Stimulated activated CD4-positive, alpha-beta T cell treated with anti-CD3 and anti-CD28 coated beads, Interleukin-15, amount 100 ng/mL, for 24 hours (primary cell): ENCODE measurements around the gene PIKFYVE.
"Not testable (repeated sequence)": the region's sequence is repeated elsewhere in the genome, so short reads cannot be mapped to it uniquely, and the experiment has no call there.

Source experiments
- DNase-seq: peaks from one replicate; pipeline ENCODE4 v3.0.0-alpha.2; 2020

PIKFYVE gene

DNA sequence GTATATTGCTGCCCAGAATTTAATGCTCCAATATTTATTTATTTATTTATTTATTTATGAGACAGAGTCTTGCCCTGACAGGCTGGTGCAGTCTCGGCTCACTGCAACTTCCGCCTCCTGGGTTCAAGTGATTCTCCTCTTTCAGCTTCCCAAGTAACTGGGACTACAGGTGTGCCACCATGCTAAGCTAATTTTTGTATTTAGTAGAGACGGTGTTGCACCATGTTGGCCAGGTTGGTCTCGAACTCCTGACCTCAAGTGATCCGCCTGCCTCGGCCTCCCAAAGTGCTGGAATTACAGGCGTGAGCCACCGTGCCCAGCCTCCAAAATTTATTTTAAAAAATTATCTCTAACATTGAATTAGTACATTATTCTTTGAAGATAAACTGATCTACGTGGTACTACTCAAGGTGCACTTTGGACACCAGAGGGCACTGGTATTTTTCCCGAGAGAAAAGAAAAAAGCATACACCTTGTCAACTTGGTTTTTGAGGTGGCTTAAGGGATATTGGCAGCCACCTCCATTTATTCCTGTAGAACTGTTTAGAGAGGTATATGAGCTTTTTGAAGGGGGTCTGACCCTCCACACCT, 9.8 kb upstream of the PIKFYVE start:
- no peak for DNase-seq

DNA sequence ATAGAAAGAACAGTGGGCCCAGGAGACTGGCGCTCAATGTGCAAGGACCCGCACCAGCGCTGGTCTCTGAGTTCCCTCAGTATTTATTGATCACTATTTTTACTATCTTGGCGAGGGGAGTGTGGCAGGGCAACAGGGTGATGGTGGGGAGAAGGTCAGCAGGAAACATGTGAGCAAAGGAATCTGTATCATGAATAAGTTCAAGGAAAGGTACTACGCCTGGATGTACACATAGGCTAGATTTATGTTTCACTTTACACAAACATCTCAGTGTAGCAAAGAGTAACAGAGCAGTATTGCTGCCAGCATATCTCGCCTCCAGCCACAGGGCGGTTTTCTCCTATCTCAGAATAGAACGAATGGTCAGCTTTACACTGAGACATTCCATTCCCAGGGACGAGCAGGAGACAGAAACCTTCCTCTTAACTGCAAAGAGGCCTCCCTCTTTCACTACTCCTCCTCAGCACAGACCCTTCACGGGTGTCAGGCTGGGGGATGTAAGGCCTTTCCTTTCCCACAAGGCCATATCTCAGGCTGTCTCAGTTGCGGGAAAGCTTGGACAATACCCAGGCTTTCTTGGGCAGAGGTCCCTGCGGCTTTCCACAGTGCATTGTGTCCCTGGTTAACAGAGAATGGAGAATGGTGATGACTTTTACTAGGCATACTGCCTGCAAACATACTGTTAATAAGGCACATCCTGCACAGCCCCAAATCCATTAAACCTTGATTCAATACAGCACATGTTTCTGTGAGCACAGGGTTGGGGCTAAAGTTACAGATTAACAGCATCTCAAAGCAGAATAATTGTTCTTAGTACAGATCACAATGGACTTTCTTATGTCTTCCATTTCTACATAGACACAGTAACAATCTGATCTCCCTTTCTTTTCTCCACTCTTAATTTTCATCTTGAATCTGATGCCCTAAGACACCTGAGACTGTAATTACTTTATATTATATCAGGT, 8.9 kb upstream of the PIKFYVE start:
- DNase-seq: not testable (repeated sequence)

DNA sequence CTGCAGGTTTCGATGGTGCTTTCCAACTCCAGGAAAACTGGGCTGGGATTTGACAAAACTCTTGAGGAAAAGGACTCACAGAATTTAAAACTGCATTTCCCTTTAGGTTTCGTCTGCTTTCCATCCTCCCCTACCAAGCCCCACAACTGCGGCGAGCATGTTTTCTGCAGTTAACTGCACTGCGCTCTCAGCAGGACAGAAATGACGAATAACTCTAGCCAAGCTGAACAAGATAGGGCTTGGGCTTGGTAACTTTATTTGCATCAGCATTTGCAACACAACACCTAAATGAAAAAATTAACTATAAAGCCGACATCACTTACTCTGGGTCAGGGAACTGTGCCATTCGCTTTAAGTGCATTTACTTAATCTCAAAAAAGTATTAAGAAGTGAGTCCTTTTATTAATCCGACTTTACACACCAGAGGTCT, 669 bp upstream of the PIKFYVE start:
- peak; percentile 61 for DNase-seq

DNA sequence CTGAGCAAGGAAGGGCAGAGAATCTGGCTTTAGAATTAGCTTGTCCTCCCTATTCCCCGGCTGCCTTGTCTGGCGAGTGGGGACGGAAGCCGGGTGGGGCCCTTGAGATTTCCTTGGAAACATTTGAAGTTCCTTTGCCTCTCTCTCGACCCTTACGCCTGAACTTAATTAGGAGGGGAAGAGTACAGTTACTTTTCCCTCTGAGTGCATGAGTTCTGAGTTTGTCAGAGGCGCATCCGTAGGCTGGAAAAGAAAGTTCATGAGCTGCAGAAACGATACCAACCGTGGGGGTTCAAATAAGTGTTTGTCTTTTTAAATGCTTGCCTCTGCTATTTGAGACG, 468 bp downstream of the PIKFYVE start:
- DNase-seq: no peak

DNA sequence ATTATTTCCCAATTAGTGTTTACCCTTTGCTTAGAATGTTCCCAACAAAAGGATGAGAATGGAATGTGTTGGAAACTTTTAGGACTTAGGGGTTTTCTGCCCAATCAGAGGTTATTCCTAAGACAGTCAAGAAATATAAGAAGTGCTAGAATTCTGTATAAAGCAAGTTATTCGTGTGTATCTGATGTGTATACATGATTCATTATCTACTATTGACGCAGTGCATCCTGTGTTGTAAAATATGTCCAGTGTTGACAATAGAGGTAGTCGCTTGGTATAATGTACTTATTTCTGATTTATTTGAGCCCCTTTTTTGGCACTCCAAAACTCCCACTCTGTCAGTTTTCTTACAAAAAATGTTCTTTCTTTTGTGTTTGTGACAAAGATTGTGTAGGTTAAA, 881 bp downstream of the PIKFYVE start:
- no peak for DNase-seq

DNA sequence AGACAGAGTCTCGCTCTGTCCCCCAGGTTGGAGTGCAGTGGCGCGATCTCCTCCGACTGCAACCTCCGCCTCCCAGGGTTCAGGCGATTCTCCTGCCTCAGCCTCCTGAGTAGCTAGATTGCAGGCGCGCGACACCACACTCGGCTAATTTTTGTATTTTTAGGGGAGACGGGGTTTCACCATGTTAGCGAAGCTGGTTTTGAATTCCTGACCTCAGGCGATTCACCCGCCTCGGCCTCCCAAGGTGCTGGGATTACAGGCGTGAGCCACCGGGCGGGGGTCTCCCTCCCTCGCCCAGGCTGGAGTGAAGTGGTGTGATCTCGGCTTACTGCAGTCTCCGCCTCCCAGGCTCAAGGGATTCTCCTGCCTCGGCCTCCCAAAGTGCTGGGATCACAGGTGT, 1.5 kb downstream of the PIKFYVE start:
- DNase-seq: not testable (repeated sequence)

DNA sequence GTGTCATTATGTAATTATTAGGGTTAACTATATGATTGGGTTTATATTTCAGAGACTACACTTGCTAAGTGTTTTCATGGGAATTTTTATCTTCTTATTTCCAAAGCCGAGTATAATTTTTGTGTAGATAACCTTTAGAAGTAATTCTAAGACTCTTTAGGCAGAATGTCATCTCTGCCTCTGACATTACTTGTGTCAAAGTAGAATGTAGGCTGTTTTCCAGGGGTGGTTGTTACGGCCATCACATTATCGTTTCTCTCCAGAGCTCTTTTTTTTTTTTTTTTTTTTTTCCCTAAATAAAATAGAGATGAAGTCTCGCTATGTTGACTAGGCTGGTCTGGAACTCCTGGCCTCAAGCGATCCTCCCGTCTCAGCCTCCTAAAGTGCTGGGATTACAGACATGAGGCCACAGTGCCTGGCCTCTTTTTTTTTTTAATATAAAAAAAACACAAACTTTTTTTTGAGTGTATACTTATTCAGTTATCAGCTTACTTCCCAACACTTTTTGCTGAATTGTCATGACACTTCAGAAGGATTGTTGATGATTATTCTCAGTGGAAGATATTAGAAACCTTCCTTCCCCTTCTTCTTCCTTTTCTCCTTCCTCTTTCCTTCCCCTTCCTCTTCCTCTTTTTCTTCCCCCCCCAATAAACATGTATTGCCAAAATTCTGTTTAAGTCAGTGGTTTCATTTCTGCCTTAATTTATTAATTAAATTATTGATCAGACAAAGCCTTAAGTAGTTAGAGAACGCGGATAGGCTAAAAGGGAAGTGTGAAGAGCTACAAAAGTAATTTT, 2.3 kb downstream of the PIKFYVE start:
- DNase-seq: no peak

DNA sequence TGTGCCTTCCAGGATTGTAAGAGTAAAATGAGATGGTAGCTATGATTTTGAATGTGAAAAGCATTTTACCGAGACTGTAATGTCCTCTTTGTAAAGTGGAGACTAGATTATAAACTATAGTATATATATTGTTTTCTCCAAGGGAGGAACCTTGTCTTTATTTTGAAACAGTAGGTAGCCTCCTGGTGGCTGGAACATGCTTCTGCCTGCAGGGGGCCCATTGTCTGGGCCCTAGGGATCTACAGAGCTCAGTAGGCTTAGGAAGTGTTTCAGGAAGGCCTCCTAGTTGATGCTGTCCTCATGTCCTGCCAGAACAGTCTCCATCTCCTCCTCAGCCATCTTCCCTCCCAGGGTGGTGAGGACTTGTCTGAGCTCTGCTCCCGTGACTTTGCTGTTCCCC, 3.0 kb downstream of the PIKFYVE start:
- DNase-seq: no peak

DNA sequence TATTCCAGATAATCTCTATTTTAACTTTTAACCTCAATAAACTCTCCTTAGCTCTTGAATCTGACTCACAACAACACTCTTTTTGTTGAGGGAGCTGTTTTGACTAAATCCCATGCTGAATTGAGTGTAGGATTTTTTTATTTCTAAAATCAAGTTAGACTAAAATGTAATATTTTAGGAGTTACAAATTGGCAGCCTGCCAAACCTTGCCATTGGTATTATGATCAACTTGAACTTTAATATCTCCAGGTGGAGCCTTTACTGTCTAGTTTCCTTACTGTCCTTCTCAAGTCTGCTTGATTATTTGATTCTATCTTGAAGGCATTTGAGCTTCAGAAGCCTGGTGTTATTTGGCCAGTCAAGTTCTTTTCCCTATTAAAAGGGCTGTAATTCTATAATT, 8.7 kb downstream of the PIKFYVE start:
- DNase-seq: no peak

DNA sequence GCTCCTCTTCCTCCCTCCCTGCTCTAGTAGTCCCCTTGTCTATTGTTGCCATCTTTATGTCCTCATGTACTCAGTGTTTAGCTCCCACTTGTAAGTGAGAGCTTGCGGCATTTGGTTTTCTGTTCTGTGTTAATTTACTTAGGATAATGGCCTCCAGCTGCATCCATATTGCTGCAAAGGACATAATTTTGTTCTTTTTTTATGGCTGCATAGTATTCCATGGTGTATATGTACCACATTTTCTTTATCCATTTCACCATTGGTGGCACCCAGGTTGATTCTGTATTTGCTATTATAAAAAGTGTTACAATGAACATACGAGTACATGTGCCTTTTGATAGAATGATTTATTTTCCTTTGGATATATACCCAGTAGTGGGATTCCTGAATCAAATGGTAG, 12.5 kb downstream of the PIKFYVE start:
- DNase-seq: no peak

DNA sequence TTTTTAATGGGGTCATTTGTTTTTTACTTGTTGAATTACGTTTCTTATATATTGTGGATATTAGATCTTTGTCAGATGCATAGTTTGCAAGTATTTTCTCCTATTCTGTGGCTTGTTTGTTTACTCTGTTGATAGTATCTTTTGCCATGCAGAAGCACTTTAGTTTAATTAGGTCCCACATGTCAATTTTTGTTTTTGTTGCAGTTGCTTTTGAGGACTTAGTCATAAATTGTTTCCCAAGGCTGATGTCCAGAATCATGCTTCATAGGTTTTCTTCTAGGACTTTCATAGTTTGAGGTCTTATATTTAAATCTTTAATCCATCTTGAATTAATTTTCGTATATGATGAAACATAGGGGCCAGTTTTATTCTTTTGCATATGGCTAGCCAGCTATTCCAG, 13.2 kb downstream of the PIKFYVE start:
- no peak for DNase-seq

DNA sequence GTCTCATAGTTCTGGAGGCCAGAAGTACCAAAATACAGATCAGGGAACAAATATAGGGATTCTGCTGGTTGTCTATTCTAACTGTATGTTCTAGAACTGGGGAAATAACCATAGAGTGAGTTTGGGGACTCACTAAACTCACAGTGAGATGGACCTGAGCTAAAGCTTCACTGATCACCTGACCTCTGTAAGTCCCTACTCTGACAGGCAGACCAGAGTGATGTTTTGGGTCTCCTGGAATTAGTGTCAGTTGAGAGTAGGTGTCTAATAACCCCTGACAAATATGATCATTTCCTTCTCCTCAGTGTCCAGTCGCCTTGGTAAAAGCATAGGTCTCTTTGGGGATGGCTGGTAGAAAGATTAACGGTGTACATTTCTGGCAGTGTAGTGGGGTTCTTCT, 14.2 kb downstream of the PIKFYVE start:
- DNase-seq: no peak

DNA sequence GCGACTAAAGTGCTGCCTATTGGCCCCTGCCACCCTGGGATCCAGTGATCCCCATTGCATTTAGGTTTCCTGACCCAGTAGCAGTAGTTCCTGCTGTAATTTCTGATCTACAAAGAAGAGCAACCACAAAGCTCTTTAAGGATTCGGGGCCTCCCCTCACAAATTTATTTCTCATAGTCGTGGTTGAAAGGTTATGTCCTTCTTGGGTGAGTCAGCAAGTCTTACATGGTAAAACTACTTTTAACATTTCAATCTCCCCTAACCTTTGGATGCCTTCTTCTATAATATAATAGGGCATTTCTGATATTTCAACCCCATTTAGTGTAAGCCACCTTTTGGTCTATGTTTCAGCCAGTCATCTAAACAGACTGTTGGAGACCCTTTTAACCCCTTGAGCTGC, 14.9 kb downstream of the PIKFYVE start:
- no peak for DNase-seq

DNA sequence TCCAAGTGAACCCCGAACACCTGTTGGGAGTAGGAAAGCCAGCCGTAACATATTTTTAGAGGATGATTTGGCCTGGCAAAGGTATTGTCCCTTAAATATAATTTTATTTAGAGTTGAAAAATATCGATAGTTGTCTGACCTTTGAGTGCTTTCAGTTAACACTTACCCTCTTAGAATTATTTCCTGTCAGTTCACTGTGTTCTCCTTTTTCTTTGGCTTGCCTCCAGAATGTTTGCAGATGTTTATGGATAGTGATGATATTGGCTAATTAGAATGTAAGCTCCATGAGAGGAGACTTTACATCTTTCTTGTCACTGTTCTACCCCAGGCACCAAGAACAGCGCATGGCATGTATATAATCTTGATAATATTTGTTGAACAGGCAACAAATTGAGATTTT, 19.8 kb downstream of the PIKFYVE start:
- no peak for DNase-seq

DNA sequence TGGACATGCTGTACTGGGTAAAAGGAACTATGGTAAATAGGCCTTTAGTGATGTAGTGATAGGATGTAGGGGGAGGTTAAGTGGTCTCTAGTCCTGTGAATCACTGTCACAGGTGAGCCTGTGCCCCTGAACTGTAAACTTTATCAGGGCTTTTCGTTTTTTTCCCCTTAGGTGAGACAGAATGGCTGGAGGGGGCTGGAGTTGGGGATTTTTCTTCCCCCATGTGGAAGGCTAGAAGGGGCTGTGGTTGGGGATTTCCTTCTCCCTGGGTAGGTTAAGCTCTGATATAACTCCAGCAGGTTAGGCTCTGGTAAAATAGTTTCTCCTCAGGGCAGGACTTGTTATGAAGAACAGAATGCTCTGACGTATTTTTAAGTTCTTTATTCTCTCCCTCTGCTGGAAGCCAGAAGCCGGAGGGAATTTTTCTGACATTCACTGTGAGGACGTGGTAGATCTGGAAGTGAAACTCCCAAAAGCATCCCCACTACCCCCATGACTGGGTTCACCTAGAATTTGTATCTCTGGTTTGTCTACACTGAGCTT, 28.5 kb downstream of the PIKFYVE start:
- no peak for DNase-seq

DNA sequence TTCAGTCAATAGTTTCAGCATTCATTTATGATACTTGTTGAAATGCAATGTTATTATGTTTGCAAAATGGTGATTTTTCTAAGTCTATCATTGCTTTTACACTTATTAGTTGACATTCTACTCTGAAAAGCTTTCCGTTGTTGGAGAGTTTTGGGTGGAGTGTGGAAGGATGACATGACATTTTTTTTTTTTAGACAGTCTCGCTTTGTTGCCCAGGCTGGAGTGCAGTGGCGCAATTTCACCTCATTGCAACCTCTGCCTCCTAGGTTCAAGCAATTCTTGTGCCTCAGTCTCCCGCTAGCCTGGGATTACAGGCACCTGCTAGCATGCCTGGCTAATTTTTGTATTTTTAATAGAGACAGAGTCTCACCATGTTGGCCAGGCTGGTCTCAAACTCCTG, 29.8 kb downstream of the PIKFYVE start:
- DNase-seq: no peak

DNA sequence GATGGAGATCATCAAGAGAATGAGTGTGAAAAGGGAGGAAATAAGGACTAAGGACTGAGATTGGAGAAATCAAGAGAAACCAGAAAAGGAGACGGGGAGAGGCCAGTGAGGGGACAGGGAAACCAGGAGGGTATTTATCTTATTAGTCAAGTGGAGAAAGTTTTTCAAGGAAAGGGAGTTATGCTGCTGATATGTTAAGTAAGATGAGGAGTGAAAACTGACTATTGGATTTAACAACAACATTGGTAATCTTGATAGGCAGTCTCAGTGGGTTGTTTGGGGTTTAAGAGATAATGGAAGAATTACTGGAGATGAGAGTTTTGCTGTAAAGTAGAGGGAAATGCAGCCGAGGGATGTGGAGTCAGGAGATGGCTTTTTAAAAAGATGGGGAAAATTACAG, 30.6 kb downstream of the PIKFYVE start:
- no peak for DNase-seq

DNA sequence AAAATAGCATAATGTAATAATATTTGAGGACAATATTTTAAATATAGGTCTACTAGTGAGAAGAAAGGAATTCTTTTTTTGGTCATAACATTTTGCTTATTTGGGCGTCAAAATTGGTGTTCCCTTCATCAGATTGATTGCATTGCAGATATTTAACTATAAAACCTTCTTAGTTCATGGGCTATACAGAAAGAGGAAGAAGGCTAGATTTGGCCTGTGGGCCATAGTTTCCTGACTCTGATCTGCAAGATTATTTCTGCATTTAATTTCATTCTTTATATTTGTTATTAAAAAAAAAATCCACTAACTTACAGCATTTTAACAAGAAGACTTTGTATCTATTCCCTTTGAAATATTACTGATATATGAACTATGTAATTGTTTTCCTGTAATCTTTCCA, 31.9 kb downstream of the PIKFYVE start:
- DNase-seq: no peak

DNA sequence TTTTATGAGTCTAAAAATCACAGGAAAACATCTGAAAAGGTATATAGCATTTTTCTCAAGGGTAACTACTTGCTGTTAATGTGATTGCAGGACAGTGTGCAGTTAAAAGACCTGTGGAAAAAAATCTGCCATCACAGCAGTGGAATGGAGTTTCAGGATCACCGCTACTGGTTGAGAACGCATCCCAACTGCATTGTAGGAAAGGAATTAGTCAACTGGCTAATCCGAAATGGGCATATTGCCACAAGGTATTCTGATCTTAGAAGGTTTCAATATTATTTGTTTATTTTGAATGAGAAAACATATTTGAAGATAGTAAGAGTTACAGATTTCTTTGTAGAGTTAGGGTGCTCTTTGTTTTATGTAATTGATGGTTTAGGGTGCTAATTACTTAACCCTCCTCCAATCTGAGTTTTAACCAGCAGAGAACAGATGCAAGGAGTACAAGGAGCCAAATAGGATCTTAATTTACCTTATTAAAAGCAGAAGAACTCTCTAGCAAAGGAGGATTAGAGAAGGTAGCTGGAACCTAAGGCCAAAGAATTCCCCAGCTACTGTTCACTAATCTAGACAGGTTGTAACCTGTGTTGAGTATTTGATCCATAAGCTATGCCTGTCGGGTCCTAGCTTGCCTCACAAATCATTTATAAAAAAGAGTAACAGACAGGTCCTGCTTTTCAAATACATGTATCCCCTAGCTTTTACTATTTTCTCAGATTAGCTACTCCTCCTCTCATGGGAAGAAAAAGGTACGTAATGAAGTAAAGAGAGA, 35.0 kb downstream of the PIKFYVE start:
- DNase-seq: no peak

DNA sequence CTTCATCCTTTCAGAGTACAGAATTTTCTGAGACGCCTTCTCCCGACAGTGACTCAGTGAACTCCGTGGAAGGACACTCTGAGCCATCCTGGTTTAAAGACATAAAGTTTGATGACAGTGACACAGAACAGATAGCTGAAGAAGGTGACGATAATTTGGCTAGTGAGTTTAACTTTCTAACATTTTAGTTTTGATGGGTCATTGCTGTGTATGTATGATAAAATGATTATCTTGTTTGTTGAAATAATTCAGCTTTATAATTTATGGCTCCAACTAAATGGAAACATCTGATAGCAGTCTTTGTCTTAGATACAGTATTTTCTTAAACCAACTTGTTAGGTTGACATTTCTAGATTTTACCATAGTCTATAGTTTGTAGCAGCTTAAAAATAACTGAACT, 38.1 kb downstream of the PIKFYVE start:
- DNase-seq: no peak

DNA sequence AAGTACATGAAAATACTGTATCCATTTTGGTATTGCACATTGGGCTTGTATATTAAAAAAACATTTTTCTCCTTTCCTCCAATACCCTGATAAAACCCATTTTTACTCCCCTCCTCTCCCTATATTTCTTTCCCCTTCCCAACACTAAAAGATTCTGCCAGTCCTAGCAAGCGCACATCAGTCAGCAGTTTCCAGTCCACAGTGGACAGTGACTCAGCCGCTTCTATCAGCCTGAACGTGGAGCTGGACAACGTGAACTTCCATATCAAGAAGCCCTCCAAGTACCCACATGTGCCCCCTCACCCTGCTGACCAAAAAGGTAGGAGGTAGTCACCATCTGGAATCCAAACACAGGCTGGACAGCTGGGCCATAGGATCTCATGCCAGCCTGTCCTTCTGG, 38.6 kb downstream of the PIKFYVE start:
- no peak for DNase-seq

DNA sequence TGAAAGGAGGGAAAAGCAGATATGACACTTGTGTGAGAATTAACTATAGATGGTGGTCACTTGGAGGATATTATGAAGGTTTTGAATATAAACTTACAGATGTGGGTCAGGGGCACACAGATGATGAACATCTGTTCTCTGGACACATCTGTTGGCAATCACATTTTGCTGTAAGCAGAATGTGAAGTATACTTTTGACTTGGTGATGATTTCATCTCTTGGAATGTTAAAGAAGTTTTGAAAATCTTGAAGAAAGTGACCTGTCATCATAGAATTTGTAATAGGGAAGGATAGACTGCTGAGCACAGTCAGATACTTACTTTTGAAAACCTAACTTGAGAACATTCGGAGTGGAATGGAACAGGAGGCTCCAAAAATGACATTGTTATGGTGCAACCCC, 40.2 kb downstream of the PIKFYVE start:
- no peak for DNase-seq

DNA sequence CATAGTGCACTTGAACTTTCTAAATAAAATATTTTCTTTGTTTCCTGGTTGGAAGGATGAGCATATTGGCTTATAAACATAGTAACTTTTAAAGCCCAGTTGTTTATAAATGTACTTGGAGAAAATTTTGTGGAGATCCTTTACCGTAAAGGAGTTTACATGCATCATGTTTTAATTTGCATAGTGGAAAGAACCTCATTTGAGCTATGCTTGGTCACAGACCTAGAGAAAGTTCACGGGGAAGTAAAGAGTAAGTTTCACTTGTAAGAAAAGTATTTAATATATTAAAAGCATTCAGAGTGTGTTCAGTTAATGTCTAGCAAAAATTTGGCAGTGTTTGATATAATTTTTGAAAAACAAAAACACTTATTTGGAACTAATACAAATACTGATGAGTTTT, 45.3 kb downstream of the PIKFYVE start:
- DNase-seq: no peak
